ENCODE results near the gene TSPAN14. TPM values are rescaled to one million over a fixed set of nuclear protein-coding genes. Genes with fewer than 3 reads are reported as not detected.

Gene TSPAN14
- total RNA-seq, 4 donors from 2014 or later = 17.9 to 50.5 (median 38.4) TPM

- 17% methylated on average over 1 of the region's 2 CpGs for WGBS
- H3K36me3 ChIP-seq = no peaks in the 10 kb centered on the region
- H3K9me3 ChIP-seq = no peaks in the 10 kb centered on the region
- peaks cover 71 to 84% (median 80%) of the 10 kb centered on the region in 4 donors for H3K4me1 ChIP-seq
- no peak for DNase-seq (ENCODE audit: extremely low spot score)
- peaks cover 0 to 18% (median 0%) of the 10 kb centered on the region in 4 donors for H3K27me3 ChIP-seq
- TF ChIP-seq POLR2A (IDR thresholded peaks at IDR 0.05; ENCODE audit: low read depth) (no peak), EP300 (IDR thresholded peaks at IDR 0.05) (no peak), POLR2AphosphoS5 (IDR thresholded peaks at IDR 0.05) (no peak)
- TF ChIP-seq, protein P1, sequence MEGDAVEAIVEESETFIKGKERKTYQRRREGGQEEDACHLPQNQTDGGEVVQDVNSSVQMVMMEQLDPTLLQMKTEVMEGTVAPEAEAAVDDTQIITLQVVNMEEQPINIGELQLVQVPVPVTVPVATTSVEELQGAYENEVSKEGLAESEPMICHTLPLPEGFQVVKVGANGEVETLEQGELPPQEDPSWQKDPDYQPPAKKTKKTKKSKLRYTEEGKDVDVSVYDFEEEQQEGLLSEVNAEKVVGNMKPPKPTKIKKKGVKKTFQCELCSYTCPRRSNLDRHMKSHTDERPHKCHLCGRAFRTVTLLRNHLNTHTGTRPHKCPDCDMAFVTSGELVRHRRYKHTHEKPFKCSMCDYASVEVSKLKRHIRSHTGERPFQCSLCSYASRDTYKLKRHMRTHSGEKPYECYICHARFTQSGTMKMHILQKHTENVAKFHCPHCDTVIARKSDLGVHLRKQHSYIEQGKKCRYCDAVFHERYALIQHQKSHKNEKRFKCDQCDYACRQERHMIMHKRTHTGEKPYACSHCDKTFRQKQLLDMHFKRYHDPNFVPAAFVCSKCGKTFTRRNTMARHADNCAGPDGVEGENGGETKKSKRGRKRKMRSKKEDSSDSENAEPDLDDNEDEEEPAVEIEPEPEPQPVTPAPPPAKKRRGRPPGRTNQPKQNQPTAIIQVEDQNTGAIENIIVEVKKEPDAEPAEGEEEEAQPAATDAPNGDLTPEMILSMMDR (IDR thresholded peaks at IDR 0.05) = no peak
- intact Hi-C loops (cut with DNase I) = no loop called here
- no peak overlapping the region for H3K4me3 ChIP-seq
- H3K27ac ChIP-seq (replicated peaks in 1 of 4) = peak overlapping the region in 2 of 4 donors; percentile 35 to 42
Observed at GRCh38 chr10:80411267-80411668, 42.8 kb upstream of the TSPAN14 start.

DNA sequence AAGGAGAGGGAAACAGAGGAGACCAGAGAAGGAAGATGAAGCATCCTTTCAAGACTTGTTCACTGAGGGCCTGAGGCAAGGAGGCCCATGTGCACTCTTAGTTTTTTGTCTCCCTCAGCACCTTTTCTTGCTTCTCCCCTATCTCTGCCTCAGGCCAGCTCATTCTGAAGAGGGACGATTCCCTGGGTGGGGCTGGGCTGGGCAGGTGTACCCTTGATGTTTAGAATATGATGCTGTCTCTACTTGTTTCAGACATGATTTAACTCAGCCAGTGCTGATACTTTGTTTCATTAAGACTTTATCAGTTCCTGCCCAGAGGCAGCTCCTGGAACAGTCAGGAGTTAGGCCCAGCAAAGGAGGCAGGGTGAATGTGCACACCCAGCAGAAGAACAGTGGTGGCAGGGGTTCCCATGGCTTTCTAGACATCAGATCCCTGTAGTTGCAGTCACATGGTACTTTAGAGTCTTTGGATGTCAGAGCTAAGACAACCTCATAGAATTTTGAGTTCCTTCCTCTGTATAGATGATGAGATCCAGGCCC, 42.4 kb upstream of the TSPAN14 start:
- H3K27me3 ChIP-seq = peaks cover 0 to 18% (median 0%) of the 10 kb centered on the region in 4 donors
- TF ChIP-seq EP300 (IDR thresholded peaks at IDR 0.05) (no peak), POLR2AphosphoS5 (IDR thresholded peaks at IDR 0.05) (no peak), POLR2A (IDR thresholded peaks at IDR 0.05; ENCODE audit: low read depth) (no peak)
- TF ChIP-seq, protein P1 (IDR thresholded peaks at IDR 0.05) = no peak
- 93% methylated on average over 1 of the region's 1 CpG for WGBS
- peak overlapping the region in 2 of 4 donors; percentile 35 to 42 for H3K27ac ChIP-seq (replicated peaks in 1 of 4)
- no peaks in the 10 kb centered on the region for H3K36me3 ChIP-seq
- H3K9me3 ChIP-seq = no peaks in the 10 kb centered on the region
- no peak overlapping the region for H3K4me3 ChIP-seq
- peaks cover 74 to 89% (median 85%) of the 10 kb centered on the region in 4 donors for H3K4me1 ChIP-seq
- intact Hi-C loops (cut with DNase I) = no loop called here
- DNase-seq (ENCODE audit: extremely low spot score) = no peak

DNA sequence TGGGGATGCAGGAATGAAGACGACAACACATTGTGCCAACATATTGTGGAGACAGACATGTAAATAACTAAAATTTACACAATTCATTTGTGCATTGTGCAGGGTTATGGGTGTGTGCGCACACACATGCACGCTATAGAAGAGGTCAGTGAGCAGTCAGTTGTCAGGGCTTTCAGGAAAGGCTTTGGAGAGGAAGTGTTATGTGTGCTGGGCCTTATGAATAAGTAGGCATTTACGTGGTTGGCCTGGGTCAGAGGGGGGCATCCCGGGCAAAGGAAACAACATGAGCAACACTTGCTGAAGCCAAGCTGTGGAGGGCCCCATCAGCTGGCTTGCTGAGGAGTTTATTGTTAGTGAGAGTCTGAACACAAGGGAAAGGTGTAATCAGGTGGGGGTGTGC, 41.6 kb upstream of the TSPAN14 start:
- intact Hi-C loops (cut with DNase I) = no loop called here
- Histone ChIP-seq H3K27me3 (peaks cover 0 to 14% (median 0%) of the 10 kb centered on the region in 4 donors), H3K36me3 (no peaks in the 10 kb centered on the region), H3K4me1 (peaks cover 76 to 89% (median 87%) of the 10 kb centered on the region in 4 donors), H3K9me3 (no peaks in the 10 kb centered on the region), H3K4me3 (no peak overlapping the region), H3K27ac (replicated peaks in 1 of 4) (peak overlapping the region in 1 of 4 donors; percentile 24)
- WGBS = 85% methylated on average over 5 of the region's 5 CpGs
- DNase-seq (ENCODE audit: extremely low spot score) = no peak
- peak in 1 of 2 donors; percentile 4 for TF ChIP-seq POLR2AphosphoS5 (IDR thresholded peaks at IDR 0.05)
- TF ChIP-seq, protein P1 (IDR thresholded peaks at IDR 0.05) = no peak

DNA sequence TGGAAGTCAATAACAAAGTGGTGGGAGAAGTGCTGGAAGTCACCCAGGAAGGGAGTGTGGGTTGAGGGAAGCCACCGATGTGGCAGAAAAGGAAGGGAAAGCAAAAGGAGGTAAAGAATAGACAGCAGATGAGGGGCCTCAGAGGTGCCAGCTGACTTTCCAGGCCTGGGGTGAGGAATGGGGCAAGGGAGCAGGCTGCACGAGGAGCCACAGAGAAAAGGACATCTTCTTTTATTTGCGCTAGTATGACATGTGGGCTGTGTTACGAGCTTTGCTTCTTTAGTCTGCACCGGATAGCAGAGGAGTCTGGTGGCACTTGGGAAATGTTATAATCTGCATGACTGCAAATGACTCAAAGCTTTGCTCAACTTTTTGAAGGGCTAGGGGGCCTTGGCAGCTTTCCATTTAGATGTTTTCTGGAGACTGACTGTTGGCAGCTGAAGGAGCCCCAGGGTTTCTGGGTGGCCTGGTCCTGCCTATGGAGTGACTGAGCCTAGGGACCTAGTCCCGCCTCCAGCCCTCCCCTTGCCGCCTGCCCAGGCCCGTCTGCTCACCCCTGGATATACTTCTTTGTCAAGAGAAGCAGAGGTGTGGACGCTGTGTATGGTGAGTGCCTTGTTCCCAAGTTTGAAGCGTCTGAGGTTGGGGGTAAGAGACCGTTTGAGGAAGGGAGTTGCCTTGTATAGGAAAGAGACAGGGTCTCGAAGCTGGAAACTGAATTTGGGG, 40.7 kb upstream of the TSPAN14 start:
- Histone ChIP-seq H3K4me3 (no peak overlapping the region), H3K9me3 (no peaks in the 10 kb centered on the region), H3K27me3 (peaks cover 0 to 11% (median 0%) of the 10 kb centered on the region in 4 donors), H3K4me1 (peaks cover 76 to 80% (median 77%) of the 10 kb centered on the region in 4 donors), H3K27ac (replicated peaks in 1 of 4) (peak overlapping the region in 2 of 4 donors; percentile 24 to 51), H3K36me3 (no peaks in the 10 kb centered on the region)
- 76% methylated on average over 12 of the region's 12 CpGs for WGBS
- intact Hi-C loops (cut with DNase I) = no loop called here
- DNase-seq (ENCODE audit: extremely low spot score) = no peak
- TF ChIP-seq EP300 (IDR thresholded peaks at IDR 0.05) (no peak), POLR2A (IDR thresholded peaks at IDR 0.05; ENCODE audit: low read depth) (no peak), POLR2AphosphoS5 (IDR thresholded peaks at IDR 0.05) (no peak)
- TF ChIP-seq, protein P1 (IDR thresholded peaks at IDR 0.05) = no peak

All from esophagus muscularis mucosa (tissue), 4 donors.